HK-2 (cell line): ENCODE data around the gene LDLRAD3.
"Not testable (repeated sequence)": the region's sequence is repeated elsewhere in the genome, so short reads cannot be mapped to it uniquely, and the experiment has no call there.

Experiments
- DNase-seq: peaks from one replicate; pipeline ENCODE4 v3.0.0-alpha.2; 2018; ENCODE audit not compliant: unreplicated experiment

LDLRAD3 gene

DNA sequence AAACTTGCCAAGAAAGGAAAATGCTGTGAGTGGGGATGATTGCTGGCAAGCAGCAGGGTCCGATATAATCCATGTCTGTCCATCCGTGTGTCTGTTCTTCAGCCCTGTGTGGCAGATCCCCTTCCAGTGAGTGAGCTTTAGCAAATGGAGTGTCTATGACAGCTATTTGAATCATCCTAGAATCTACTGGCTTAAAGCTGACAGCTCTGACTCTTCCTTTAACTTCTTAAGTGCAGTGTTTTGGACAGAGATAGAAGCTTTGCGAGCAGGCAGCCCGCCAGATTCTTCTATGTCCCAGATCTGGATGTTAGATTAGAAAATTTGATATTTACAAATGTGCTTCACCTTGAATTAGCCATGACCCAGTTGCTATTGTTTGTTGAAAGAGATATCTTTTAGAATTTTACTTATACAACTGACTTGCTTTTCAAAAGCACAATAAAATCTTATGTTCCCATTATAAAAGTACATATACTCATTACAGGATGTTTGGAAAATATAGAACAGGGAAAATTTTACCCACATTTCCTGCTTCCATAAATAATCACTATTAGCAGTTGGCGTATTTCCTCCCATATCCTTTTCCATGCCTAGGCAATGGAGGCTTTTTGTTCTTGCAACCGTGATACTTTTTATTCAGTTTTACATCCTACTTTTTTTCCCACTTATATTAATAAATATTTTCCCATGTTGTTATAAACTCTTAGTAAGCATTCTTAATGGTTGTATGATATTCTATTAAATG lies 220.8 kb downstream of the LDLRAD3 start:
- no peak for DNase-seq

DNA sequence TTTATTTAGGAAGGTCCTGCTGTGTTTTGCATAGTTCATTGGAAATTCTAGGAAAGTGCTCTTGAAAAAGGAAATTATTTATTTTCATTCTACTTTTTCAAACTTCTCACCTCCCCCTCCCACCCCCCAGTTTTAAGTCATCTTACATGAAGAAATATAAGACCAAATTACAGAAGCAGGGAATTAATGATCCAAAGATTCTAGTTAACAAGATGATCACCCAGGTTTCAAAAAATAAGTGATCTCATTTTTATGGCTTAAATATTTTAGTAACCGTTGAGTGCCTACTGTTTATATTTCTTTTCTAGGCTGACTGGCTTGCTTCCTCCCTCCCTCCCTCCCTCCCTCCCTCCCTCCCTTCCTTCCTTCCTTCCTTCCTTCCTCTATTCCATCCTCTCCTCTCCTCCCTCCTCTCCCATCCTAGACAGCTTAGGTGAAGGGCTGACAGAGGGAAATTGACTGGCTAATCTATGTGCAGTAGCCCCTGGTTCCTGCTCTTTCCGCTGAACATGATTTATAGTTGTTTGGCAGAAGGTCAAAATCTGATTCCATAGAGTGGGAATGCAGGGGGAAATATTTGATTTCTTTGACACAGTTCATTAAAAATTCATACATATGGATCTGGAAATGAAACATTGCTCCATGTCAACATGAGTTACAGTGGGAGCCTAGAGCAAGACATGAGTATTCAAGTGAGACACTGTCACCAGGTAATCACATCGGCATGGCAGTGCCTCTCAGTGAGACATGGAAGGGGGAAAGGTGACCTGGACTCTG lies 221.9 kb downstream of the LDLRAD3 start:
- DNase-seq = no peak

DNA sequence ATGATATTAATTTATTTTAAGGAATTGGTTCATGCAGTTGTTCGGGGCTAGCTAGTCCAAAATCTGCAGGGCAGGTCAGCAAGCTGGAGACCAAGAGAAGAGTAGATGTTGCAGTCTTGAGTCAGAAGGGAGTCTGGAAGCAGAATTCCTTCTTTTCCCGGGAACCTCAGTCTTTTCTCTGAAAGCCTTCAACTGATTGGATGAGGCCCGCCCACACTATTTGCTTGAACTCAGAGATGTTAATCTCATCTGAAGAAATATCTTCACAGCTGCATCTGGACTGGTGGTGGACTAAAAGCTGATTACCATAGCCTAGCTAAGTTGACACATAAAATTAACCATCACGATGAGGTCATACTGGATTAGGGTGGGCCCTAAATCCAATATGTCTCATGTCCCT lies 223.2 kb downstream of the LDLRAD3 start:
- DNase-seq = no peak

DNA sequence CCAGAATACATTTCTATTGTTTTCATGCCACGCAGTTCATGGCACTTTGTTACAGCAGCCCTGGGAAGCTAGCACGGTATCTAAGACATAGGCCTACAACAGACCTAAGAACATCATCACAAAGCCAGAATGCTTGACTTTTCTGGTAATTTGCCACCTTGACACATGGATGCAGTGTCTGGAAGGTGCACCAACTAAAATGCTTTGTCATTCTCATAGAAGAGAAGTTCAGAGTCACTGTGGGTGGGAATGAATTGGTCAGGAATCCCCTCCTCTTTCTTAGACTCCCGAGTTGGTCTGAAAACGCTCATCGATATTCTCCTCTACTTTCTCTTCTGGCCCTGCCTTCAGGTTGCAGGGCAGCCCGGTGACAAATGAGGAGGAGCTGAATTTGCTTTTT lies 223.9 kb downstream of the LDLRAD3 start:
- DNase-seq = no peak

DNA sequence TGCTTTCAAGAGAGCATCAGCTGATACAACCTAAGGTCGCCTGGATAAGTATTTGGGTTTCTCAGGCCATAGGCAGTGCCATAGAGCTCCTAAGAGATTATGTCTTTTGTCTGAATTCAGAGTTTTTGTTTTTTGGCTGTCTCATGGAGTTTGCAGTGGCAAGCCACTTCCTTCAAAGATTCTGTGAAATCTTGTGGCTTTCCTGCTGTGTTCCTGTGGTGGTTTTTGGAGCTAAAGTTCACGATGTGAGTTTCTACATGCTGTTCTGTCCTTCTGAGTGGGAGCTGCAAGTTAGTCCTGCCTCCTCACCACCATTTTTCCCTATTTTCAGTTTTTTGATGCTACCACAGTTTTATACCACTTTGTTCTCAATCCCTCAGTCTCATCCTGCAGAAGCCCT lies 234.0 kb downstream of the LDLRAD3 start:
- no peak for DNase-seq

DNA sequence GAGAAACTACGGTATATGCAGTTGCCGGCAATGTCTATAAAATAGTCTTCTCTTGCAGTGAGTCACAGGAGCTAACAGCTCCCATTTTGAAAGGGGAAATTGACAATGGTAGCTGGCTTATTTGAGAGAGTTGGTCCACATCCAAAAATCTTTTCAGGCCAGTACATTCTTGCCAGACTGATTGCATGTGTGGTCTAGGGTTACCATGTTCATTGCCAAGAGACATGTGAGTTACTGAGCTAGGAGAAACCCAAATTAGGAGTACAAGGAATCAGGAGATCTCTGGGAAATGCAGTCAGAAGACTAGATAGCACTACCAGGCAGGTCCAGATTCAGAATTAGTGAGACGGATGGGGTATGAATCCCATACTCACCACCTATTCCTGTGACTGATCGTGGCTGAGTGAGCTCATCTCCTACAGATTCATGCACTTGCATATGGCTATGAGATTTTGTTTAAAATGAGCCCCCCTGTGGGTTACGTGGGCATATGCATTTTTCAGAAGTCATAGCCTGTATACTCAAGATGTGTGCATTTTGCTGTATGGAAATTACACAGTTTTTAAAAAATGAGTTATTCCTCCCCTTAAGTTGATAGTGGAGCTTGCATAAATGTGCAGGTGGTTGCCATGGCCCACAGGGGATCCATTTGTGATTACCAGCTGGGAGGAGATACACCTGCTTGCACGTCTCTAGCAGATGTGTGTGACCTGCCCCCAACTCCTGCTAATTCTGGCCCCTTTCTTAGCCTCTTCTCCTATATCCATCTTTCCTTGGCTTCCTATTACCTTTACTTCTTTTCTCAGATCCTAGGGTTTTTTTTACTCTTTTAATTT lies 242.7 kb downstream of the LDLRAD3 start:
- no peak for DNase-seq

DNA sequence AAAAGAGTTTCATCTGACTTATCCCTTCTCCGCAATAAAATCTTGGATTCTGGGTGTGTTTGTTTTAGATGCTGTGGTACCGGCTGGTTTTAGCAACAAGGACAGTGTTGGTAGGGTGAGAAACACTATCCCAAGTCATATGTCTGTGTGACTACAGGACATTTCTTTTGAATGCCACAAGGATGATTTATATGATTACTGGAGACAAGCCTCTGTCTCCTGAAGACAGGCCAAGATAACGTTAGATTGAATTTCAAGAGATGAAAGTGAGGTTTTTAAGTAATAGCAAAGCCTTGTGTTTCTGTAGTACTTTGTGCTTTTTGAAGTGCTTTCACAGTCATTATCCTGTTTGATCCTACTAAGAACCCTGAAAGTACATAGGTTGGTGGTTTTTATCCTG lies 243.8 kb downstream of the LDLRAD3 start:
- DNase-seq = no peak

DNA sequence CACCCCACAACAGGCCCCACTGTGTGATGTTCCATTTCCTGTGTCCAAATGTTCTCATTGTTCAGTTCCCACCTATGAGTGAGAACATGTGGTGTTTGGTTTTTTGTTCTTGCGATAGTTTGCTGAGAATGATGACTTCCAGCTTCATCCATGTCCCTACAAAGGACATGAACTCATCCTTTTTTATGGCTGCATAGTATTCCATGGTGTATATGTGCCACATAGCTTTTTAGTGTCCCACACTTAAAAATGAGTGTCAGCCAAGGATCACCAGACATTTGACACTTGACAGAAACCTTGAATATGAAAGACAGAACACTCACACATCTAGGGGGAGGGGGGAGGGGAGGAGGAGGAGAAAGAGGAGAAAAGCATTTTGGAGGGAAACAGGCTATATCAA lies 245.9 kb downstream of the LDLRAD3 start:
- not testable (repeated sequence) for DNase-seq

DNA sequence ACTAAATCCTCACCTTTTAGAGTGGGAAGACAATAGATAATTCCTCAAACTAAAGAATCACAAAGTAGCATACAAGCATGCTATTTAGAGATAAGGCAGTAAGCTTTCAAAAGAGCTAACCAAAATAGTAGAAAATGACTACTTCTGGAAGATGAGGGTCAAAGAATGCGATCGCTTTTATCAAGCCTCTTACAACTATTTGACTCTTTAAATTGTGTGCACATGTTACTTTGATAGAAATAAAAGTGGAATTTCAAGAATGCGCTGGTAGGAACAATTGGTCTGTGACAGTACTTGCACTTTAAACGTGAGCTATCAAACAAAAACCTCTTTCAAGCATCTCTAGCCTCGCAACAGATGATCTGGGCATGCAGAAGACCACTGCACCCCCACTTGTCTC lies 248.1 kb downstream of the LDLRAD3 start:
- DNase-seq = no peak

DNA sequence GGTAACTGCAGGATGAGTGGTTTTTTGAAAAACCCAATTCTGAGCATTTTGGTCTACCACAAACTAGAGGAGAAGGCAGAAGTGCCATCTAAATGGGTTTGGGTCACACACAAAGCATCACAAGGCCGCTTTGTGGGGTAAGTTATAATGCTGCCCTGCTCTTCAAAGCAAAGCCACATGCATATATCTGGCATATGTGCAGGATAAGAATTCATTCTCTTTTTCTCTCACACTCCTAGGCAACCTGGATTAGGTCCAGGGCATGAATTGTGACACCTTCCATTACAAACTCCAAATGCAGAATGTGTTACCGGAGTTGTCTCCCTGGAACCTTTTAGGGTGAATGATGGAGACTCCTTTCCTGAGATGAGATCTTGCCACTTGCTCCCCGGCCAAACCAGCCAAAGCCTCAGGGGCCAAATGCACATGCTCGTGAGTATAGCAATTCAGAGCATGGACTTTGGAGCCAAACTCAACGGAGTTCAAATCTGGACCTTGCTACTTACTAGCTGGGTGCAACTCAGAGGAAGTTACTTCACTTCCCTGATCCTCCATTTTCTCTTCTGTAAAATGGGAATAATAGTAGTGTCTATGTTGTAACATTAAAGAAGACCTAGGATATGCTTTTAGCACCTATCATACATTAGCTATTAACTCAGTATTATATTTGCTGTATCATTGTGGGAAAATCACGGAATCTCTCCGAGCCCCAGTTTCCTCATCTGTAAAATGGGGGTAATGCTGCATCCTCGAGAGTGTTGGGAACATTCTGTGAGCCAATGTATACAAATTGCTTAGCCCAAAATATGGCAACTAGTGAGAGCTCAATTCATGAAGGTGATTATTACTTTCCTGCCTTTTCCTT lies 248.8 kb downstream of the LDLRAD3 start:
- DNase-seq = no peak

DNA sequence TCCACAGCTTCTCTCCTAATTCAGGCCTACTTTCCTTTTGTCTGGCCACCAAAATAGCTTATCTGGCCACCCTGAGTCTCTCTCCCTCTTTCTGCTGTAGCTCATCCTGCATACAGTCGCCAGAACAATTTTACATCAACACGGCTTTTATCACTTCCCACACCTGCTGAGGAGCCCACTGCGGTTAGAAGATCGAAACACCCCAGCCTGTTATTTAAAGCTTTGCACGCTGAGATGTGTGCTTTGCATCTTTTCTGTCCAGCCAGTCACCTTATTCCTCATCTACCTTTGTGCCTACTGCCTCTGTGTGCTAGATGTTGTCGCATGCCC lies 249.4 kb downstream of the LDLRAD3 start:
- DNase-seq = no peak

DNA sequence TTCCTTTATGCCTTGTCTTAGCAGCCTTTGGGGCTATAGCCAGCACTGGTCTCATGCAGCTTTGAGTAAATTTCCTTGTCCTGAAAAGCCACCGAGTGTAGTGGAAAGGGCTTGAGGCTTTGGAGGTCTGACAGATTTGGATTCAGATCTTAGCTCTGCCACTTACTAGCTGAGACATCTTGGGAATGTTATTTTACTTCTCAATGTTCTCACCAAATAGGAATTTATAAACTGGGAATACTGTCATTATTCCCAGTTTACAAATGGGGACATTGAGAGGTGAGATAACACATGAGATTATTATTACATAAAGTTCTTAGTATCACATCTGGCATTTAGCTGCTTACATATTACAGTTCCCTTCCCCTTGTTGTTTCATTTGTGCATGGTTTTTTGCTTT lies 249.9 kb downstream of the LDLRAD3 start:
- DNase-seq = no peak

DNA sequence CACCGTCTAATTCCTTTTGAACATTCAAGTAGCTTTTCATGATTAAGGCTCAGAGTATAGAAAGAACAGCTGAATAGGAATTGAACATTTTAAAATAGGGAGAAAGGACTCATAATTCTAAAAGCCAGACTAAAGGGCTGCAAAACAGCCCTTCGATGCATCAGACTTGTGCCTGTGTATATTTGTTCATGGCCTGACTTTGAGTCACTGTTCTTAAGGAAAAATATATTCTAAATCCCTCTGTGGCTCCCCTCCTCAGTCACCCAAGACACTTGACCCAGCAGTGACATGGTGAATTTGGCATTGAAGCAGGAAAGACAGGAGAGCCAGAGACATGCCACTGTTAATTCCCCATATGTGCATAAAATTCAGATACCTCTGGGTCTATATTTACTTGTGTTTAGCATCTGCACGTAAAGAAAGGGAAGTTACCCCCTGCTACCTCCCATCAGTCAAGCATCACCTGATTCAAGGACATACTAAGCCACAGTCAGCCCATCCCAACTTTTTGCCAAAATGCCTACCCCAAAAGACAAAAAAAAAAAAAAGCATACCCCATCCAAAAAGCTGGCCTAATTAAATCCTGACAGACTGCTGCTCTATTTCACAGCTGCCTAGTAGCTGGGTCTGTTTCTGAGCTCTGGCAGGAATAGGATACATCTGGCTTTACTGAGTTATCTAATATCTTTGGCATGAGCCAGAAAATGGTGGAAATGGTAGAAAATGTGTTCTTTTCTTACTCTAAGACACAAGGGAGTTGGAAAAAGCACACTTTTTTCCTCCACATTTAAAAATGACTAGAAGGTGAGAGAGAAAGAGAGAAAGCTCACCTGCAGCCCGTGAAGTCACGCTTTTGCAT lies 251.9 kb downstream of the LDLRAD3 start:
- no peak for DNase-seq

DNA sequence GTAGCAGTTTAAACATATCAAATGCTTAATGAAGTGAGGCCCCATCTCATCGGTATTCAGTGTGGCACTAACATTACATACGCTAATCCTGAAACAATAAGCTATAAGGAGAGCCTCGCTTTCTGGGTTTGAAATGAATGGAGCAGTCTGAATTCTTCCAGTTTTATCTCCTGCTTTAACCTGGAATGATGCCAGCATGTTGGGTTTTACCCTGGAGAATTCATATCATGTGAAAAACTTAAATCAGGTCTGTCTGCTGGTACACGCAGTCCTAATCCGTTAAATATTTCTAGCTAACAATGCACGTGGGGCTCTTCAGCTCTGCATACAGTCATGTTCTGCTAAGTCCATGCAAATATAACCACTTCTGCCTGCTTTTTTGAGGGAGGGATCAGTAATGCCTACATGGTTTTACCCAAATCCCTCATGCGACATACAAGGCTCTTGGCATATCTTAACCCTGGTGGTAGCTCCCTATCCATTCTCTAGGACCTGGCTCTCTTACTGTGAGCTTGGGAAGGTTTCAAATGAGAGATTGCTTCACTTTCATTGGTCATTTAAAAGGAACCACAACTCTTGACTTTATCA lies 252.6 kb downstream of the LDLRAD3 start:
- no peak for DNase-seq

DNA sequence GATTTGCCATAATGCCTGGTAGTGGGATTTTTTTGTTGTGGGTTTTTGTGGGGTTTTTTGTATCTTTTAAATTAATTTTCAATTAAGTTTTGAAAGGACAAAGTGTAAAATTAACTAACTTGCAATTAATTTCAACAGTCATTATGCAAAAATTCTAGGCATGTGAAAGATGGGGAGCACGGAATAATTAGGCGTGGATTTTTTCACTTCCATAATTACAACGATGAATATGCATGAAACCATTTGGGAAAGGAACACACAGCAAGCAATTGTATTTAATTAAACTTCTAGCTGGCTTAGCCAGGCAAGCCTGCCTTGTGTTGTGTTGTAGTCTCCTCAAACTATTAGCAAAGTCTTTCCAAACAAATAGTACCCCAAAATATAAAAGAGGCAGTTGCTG lies 257.5 kb downstream of the LDLRAD3 start:
- no peak for DNase-seq

DNA sequence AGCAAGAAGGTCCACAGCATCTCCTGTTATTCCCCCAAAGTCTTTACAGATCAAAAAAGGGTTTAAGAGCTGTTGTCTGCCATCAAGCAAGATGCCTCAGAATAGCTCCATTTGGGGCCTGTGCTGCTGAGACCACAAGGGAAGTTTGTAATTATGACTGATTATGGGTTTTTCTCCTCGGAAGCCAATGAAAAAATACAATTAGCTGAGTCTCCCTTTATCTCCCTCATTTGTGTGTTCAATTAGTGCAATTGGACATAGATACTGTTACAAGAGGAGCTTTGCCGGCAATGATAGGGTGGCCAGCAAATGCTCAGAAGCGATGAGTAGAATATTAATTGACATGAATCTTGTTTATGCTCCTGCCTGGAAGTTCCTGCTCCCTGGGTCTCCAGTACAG lies 261.7 kb downstream of the LDLRAD3 start:
- DNase-seq = no peak

DNA sequence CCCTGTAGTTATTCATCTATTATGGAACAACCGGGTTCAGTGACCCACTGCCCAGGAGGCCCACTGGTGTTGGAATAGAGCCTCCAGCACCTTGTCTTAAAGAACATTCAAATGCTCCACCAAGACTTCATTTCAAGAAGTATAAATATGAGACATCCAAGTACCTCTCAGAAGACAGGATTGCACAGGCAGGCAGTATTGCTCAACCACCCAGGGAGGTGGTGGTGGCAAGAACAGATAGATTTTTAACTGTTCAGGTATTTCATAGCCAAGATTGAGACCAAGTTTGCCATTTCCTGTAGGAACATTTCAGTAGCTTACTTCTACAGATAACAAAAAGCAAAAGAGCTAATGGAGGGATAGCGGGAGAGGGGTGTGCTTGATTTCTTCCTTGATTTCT lies 266.7 kb downstream of the LDLRAD3 start:
- no peak for DNase-seq

DNA sequence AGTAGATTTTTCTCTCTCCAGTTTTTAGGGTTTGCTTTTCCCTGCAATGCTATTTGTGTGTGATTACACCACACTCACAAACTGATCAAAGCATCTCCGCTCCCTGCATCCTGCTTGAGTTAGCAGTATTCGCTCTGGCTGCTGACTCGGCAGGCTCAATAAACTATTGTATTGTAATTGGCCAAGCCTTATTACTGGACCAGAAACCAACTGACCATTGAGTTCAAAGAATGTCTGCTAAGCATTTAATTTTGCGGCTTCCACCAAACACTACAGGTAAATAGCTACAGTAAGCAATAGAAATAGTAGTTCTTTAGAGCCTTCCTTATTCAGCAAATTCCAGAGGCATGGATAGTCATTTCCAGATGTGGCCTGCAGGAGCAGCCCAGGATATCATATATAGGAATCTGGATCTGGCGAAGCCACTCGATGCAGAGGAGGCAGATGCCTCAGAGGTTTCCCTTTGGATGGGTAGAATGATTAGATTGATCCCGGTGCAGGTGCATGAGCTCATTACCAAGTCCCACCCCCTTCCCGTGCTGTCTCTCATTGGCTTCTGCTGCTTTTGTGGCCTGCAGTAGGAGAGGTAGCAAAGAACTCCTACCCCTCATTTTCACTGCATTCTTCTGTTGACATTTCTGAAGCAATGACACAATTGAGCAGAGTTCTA lies 268.0 kb downstream of the LDLRAD3 start:
- DNase-seq = no peak

DNA sequence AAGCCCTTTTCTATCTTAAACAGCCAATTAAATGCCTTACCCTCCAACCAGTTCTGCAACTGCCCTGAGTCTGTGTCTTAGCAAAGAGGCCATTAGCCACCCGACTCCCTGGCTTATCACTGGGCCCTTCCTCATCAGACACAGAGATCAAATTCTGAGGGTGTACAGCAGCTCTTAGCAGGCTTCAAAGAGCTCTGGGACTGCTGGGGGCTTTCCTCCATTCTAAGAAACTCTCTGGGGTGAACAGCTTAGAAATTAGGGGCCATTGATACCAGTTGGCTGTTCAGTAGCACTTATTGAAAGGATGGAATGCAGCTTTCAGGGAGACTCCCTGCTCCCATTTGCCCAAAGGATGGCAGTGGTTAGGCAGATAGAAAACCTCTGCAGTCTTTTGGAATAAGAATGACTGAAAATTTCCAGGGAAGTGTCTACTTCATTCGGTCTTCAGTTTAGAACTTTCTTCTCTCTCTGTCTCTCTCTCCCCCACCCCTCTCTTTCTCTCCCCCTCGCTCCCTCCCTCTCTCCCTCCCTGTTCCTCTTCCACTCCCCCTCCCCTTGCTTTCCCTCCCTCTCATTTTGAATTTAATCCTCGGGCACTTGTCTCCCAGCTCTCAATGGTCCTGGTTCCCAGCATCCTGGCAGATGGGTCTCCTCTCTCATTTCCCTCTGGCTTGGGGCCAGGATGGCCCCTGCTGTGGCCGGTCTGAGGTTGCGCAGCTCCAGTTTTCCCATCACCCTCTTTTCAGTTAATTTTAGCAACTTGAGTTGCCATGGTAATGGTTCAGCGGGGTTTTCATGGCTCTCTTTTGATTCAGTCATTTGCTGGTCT lies 268.9 kb downstream of the LDLRAD3 start:
- no peak for DNase-seq
